Astrocyte (in vitro differentiated cells and primary cell): ENCODE data around the gene NFIA. TPM values are rescaled to one million over a fixed set of nuclear protein-coding genes. Genes with fewer than 3 reads are reported as not detected.

ENCODE experiments used
- DNase-seq: peaks from one replicate; pipeline ENCODE4 v3.0.0-alpha.2; 2010; ENCODE audit warnings: low read depth
- FAIRE-seq: peaks from 2 replicates; lab custom pipeline; 2011; peaks lifted over from hg19 to GRCh38; lab: Jason Lieb, UNC
- H2AFZ ChIP-seq: 2 replicates; pipeline ENCODE4 v1.6.0; 2012; ENCODE audit warnings: low read depth, low read length, inconsistent platforms
- H3K27ac ChIP-seq: 2 replicates; pipeline ENCODE4 v1.5.1; 2011; ENCODE audit warnings: low read depth, low read length, inconsistent platforms
- H3K27me3 ChIP-seq: 2 replicates; pipeline ENCODE4 v1.6.0; 2011; ENCODE audit warnings: low read length, inconsistent platforms; ENCODE audit not compliant: insufficient read depth
- H3K36me3 ChIP-seq: 2 replicates; pipeline ENCODE4 v1.5.1; 2011; ENCODE audit warnings: low read length, inconsistent platforms; ENCODE audit not compliant: insufficient read depth
- H3K4me1 ChIP-seq: 2 replicates; pipeline ENCODE4 v1.5.1; 2011; ENCODE audit warnings: low read length, inconsistent platforms; ENCODE audit not compliant: insufficient read depth
- H3K4me2 ChIP-seq: 2 replicates; pipeline ENCODE4 v1.6.0; 2012; ENCODE audit warnings: low read length, inconsistent platforms
- H3K4me3 ChIP-seq: 2 replicates; pipeline ENCODE4 v1.5.1; 2011; ENCODE audit warnings: low read depth, mild to moderate bottlenecking, low read length, inconsistent platforms; ENCODE audit not compliant: insufficient read depth
- H3K79me2 ChIP-seq: 2 replicates; pipeline ENCODE4 v1.6.0; 2012; ENCODE audit warnings: mild to moderate bottlenecking, low read length, inconsistent platforms; ENCODE audit not compliant: insufficient read depth
- H3K9ac ChIP-seq: 2 replicates; pipeline ENCODE4 v1.6.0; 2012; ENCODE audit warnings: mild to moderate bottlenecking, low read length, inconsistent platforms
- H3K9me3 ChIP-seq: 2 replicates; pipeline ENCODE4 v1.5.1; 2012; ENCODE audit warnings: low read depth, mild to moderate bottlenecking, low read length, inconsistent platforms; ENCODE audit not compliant: insufficient read depth
- H4K20me1 ChIP-seq: 2 replicates; pipeline ENCODE4 v1.6.0; 2012; ENCODE audit warnings: low read length, inconsistent platforms; ENCODE audit not compliant: insufficient read depth
- H3K27ac Mint-ChIP-seq: one replicate; pipeline ENCODE4 v1.8.0; 2021; ENCODE audit warnings: mild to moderate bottlenecking, mixed read lengths; ENCODE audit not compliant: unreplicated experiment
- H3K27me3 Mint-ChIP-seq: one replicate; pipeline ENCODE4 v1.8.0; 2021; ENCODE audit warnings: low read depth, mixed read lengths; ENCODE audit not compliant: unreplicated experiment
- H3K36me3 Mint-ChIP-seq: one replicate; pipeline ENCODE4 v1.8.0; 2021; ENCODE audit warnings: low read depth, mixed read lengths; ENCODE audit not compliant: unreplicated experiment
- H3K4me1 Mint-ChIP-seq: one replicate; pipeline ENCODE4 v1.8.0; 2021; ENCODE audit warnings: low read depth, mixed read lengths; ENCODE audit not compliant: unreplicated experiment
- H3K4me3 Mint-ChIP-seq: one replicate; pipeline ENCODE4 v1.8.0; 2021; ENCODE audit warnings: mild to moderate bottlenecking, moderate library complexity, mixed read lengths; ENCODE audit not compliant: unreplicated experiment
- H3K9me3 Mint-ChIP-seq: one replicate; pipeline ENCODE4 v1.8.0; 2021; ENCODE audit warnings: mild to moderate bottlenecking, mixed read lengths; ENCODE audit not compliant: unreplicated experiment
- EZH2 ChIP-seq: IDR thresholded peaks from 2 replicates; pipeline ENCODE4 v1.6.1; 2012; ENCODE audit warnings: mild to moderate bottlenecking, low read length, inconsistent platforms; ENCODE audit not compliant: insufficient read depth
- total RNA-seq: library from RNA; stranded (reverse); gene quantifications from 2 replicates; pipeline ENCODE4 v1.2.1, GENCODE V29; 2021
- TF ChIP-seq, protein P1 (sequence below): IDR thresholded peaks from 2 replicates; pipeline ENCODE4 v1.5.1; 2011; ENCODE audit warnings: low read depth, mild to moderate bottlenecking, inconsistent platforms, low read length, moderate library complexity; ENCODE audit not compliant: insufficient read depth

Gene NFIA
- total RNA-seq, 1 donor from 2014 or later, result 4.6 TPM

DNA sequence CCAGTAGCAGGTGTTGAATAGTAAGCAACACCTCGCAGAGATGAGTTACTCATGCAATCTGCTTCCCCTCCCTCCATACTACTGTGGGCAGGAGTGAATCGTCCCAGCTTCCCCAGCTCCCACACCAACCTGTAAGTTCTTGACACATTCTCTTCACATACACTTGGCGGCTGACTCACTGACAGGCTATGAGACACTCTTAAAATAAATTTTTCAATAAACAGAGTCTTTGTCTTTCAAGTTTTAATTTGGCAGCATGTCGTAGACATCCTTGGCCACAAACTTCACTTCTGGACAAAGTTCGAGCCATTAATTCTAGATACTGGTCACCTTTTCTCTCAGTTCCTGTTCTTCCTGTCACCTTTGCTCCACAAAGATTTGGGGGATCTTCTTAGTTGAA lies 351.9 kb downstream of the NFIA start:
- FAIRE-seq (no peak), DNase-seq (peak; percentile 25)
- Histone ChIP-seq H3K9me3 (no peaks in the 10 kb centered on the region), H2AFZ (no peak overlapping the region), H3K27me3 (no peaks in the 10 kb centered on the region), H4K20me1 (no peaks in the 10 kb centered on the region), H3K27ac (no peak overlapping the region), H3K9ac (no peak overlapping the region), H3K4me1 (no peaks in the 10 kb centered on the region), H3K4me3 (no peak overlapping the region), H3K36me3 (no peaks in the 10 kb centered on the region), H3K4me2 (no peak overlapping the region), H3K79me2 (no peaks in the 10 kb centered on the region)
- Mint-ChIP-seq H3K4me1 (peaks cover 24% of the 10 kb centered on the region), H3K27me3 (peaks cover 3% of the 10 kb centered on the region), H3K36me3 (peaks cover 6% of the 10 kb centered on the region), H3K4me3 (no peak overlapping the region), H3K9me3 (no peaks in the 10 kb centered on the region), H3K27ac (no peak overlapping the region)
- TF ChIP-seq EZH2, result no peak
- TF ChIP-seq, protein P1, sequence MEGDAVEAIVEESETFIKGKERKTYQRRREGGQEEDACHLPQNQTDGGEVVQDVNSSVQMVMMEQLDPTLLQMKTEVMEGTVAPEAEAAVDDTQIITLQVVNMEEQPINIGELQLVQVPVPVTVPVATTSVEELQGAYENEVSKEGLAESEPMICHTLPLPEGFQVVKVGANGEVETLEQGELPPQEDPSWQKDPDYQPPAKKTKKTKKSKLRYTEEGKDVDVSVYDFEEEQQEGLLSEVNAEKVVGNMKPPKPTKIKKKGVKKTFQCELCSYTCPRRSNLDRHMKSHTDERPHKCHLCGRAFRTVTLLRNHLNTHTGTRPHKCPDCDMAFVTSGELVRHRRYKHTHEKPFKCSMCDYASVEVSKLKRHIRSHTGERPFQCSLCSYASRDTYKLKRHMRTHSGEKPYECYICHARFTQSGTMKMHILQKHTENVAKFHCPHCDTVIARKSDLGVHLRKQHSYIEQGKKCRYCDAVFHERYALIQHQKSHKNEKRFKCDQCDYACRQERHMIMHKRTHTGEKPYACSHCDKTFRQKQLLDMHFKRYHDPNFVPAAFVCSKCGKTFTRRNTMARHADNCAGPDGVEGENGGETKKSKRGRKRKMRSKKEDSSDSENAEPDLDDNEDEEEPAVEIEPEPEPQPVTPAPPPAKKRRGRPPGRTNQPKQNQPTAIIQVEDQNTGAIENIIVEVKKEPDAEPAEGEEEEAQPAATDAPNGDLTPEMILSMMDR, result no peak

DNA sequence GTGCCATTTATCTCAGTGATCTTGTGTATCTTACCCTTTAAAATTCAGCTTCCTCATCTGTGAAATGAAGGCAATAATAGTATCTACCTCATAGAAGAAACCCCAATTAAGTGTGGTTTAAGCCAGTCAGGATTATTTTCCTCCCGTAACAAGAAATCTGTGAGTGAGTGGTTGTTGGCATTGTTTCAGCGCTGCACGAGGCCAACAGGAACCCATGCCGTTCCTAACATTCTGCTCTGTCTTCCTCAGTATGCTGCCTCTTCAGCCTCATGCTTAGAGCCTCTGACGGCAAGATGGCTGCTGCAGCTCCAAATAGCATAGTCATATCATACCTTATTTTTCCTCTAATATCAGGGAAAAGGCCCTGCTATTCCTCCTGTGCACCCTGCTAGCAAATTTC lies 352.9 kb downstream of the NFIA start:
- no peak overlapping the region for H3K4me3 ChIP-seq
- no peaks in the 10 kb centered on the region for H3K27me3 ChIP-seq
- H3K9me3 ChIP-seq, result no peaks in the 10 kb centered on the region
- no peak overlapping the region for H3K9ac ChIP-seq
- Mint-ChIP-seq H3K4me3 (no peak overlapping the region), H3K4me1 (peaks cover 24% of the 10 kb centered on the region), H3K9me3 (no peaks in the 10 kb centered on the region), H3K27ac (no peak overlapping the region), H3K27me3 (peaks cover 3% of the 10 kb centered on the region), H3K36me3 (peaks cover 7% of the 10 kb centered on the region)
- FAIRE-seq (no peak), DNase-seq (no peak)
- no peak for TF ChIP-seq EZH2
- TF ChIP-seq, protein P1, result no peak
- H3K36me3 ChIP-seq, result no peaks in the 10 kb centered on the region
- no peaks in the 10 kb centered on the region for H3K4me1 ChIP-seq
- no peak overlapping the region for H3K4me2 ChIP-seq
- no peak overlapping the region for H2AFZ ChIP-seq
- H3K27ac ChIP-seq, result no peak overlapping the region
- no peaks in the 10 kb centered on the region for H3K79me2 ChIP-seq
- no peaks in the 10 kb centered on the region for H4K20me1 ChIP-seq

DNA sequence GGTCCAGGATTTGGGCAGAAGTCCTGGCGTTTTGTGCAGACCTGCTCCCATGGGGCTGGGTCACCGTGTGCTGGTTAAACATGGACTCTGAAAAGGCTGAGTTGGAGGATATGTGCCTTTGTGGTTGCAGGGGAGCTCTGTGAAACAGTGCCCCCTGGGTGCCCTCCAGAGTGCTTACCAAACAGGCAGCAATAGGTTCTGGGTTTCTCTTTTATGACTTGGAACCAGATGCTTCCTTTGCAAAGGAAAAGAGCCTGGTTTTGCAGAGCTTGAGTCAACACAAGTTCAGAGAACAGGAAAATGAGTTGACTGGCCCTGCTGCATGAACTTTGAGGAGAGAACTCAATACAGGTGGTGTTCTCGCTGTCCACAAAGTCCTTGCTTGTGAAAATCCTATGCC lies 353.7 kb downstream of the NFIA start:
- FAIRE-seq, result no peak

More for the DNA sequence above, 353.7 kb downstream of the NFIA start:
- Histone ChIP-seq H4K20me1 (no peaks in the 10 kb centered on the region), H3K27ac (no peak overlapping the region), H2AFZ (no peak overlapping the region), H3K4me3 (no peak overlapping the region), H3K36me3 (no peaks in the 10 kb centered on the region), H3K27me3 (no peaks in the 10 kb centered on the region), H3K4me1 (no peaks in the 10 kb centered on the region), H3K9ac (no peak overlapping the region), H3K4me2 (no peak overlapping the region), H3K79me2 (no peaks in the 10 kb centered on the region), H3K9me3 (no peaks in the 10 kb centered on the region)
- Mint-ChIP-seq H3K4me3 (no peak overlapping the region), H3K27me3 (peaks cover 3% of the 10 kb centered on the region), H3K36me3 (peaks cover 7% of the 10 kb centered on the region), H3K27ac (no peak overlapping the region), H3K4me1 (peaks cover 24% of the 10 kb centered on the region), H3K9me3 (no peaks in the 10 kb centered on the region)
- no peak for TF ChIP-seq EZH2
- TF ChIP-seq, protein P1, result no peak
- DNase-seq, result no peak
